Ishikawa (cell line): ENCODE results near the gene WDR70.

Source experiments
- RAD21 ChIP-seq: IDR thresholded peaks from 2 replicates; pipeline ENCODE4 v1.6.1; 2012; ENCODE audit warnings: low read depth
- TCF12 ChIP-seq: IDR thresholded peaks from 2 replicates; pipeline ENCODE4 v1.6.1; 2012; ENCODE audit warnings: low read depth

GRCh38 chr5:37771731-37772130 lies 392.6 kb downstream of the WDR70 start:
- TF ChIP-seq TCF12 (no peak), RAD21 (no peak)
